ENCODE measurements around the gene TDRD10.

GRCh38 chr1:154466921-154467417, 35.0 kb upstream of the TDRD10 start:
- TF ChIP-seq CTCF (conservative IDR thresholded peaks at IDR 0.05): no peak
- no peak for TF ChIP-seq EZH2 (IDR thresholded peaks at IDR 0.05; ENCODE audit: low read depth)
